Omental fat pad (tissue), 4 donors: ENCODE measurements around the gene SIGLEC9. TPM values are rescaled to one million over a fixed set of nuclear protein-coding genes. Genes with fewer than 3 reads are reported as not detected.
A peak's percentile ranks its signal among the peaks of the same experiment; 100 is the strongest.

Experiments
- ATAC-seq: fragments of 150-250 bp; one replicate; pipeline ENCODE4 v1.9.1; 2016; ENCODE audit warnings: mild to moderate bottlenecking, moderate library complexity; ENCODE audit not compliant: low FRiP score
- DNase-seq: peaks from one replicate; pipeline ENCODE4 v3.0.0-alpha.2; 2019; ENCODE audit warnings: low spot score
- CTCF ChIP-seq, 3 donors: fragments of 450-650 bp; IDR thresholded peaks; one replicate each; pipeline ENCODE4 v1.5.1; 2016 to 2017; ENCODE audit warnings: antibody characterized with exemption in 3 of 3, mild to moderate bottlenecking in 3 of 3, moderate library complexity in 2 of 3
- total RNA-seq, 4 donors: library from RNA; depleted of rRNA; stranded (reverse); fragments of >200 nt; gene quantifications; one replicate each; pipeline ENCODE4 v1.1.0, GENCODE V29; 2016

The SIGLEC9 gene
- total RNA-seq, 4 donors from 2014 or later: 3.5 to 25.0 (median 20.4) TPM

GRCh38 chr19:51097166-51097738 is 27.5 kb upstream of the SIGLEC9 start:
- DNase-seq (peak; percentile 54), ATAC-seq (peak; percentile 35)
- TF ChIP-seq CTCF (IDR thresholded peaks at IDR 0.05): peak in 1 of 3 donors; percentile 8

- no peak for TF ChIP-seq CTCF (IDR thresholded peaks at IDR 0.05)
- no peak for DNase-seq
- ATAC-seq: no peak
Measured at GRCh38 chr19:51097796-51098195, 26.9 kb upstream of the SIGLEC9 start.

GRCh38 chr19:51098365-51099046 is 26.2 kb upstream of the SIGLEC9 start:
- no peak for DNase-seq
- ATAC-seq: peak; percentile 79
- TF ChIP-seq CTCF (IDR thresholded peaks at IDR 0.05): no peak

- TF ChIP-seq CTCF (IDR thresholded peaks at IDR 0.05): no peak
- no peak for DNase-seq
- peak; percentile 9 for ATAC-seq
Measured at GRCh38 chr19:51099047-51099382, 25.7 kb upstream of the SIGLEC9 start.

GRCh38 chr19:51100601-51101000 is 24.1 kb upstream of the SIGLEC9 start:
- TF ChIP-seq CTCF (IDR thresholded peaks at IDR 0.05): no peak
- ATAC-seq (no peak), DNase-seq (no peak)

GRCh38 chr19:51101171-51101865 is 23.4 kb upstream of the SIGLEC9 start:
- no peak for DNase-seq
- no peak for TF ChIP-seq CTCF (IDR thresholded peaks at IDR 0.05)
- no peak for ATAC-seq
